ENCODE measurements around the gene SPDYE3. TPM values are rescaled to one million over a fixed set of nuclear protein-coding genes. Genes with fewer than 3 reads are reported as not detected.
A peak's percentile ranks its signal among the peaks of the same experiment; 100 is the strongest.

The SPDYE3 gene
- total and polyA plus RNA-seq, 2 of the 13 experiments (the other 11 are each of a cell fraction or from before 2014, with no cell fraction given): not detected

DNA sequence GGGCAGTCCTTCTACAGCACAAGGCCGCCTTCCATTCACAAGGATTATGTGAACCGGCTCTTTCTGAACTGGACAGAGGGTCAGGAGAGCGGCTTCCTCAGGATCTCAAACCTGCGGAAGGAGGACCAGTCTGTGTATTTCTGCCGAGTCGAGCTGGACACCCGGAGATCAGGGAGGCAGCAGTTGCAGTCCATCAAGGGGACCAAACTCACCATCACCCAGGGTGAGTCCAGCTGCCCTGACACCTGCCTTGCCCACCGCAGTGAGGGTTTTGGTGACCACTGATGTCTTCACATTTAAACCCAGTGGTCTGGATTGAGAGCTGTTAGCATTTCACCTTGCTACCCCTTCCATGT is 51.3 kb downstream of the SPDYE3 start (continued):
- TF ChIP-seq ZNF800 (CRISPR knock-in tag; IDR thresholded peaks at IDR 0.05) (no peak), PAF1 (CRISPR knock-in tag; IDR thresholded peaks at IDR 0.05) (no peak), GABPB1 (CRISPR knock-in tag; IDR thresholded peaks at IDR 0.05) (no peak), ZFP1 (CRISPR knock-in tag; IDR thresholded peaks at IDR 0.05) (no peak), ZNF446 (CRISPR knock-in tag; IDR thresholded peaks at IDR 0.05) (no peak)
- TF ChIP-seq, protein P1, sequence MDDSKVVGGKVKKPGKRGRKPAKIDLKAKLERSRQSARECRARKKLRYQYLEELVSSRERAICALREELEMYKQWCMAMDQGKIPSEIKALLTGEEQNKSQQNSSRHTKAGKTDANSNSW (CRISPR knock-in tag; IDR thresholded peaks at IDR 0.05; ENCODE audit: borderline replicate concordance): no peak

GRCh38 chr7:100360135-100360854 is 52.8 kb downstream of the SPDYE3 start:
- Histone ChIP-seq H4K20me1 (ENCODE audit: insufficient read depth, low read length) (no peaks in the 10 kb centered on the region), H3K27ac (ENCODE audit: extremely low read length, insufficient read depth, low read length) (no peak overlapping the region), H3K79me2 (ENCODE audit: insufficient read depth, low read length) (no peaks in the 10 kb centered on the region), H3K4me2 (ENCODE audit: low read depth, low read length) (no peak overlapping the region), H3K27me3 (ENCODE audit: control insufficient read depth in 1 of 2, insufficient read depth in 2 of 2, low read length in 2 of 2) (no peaks in the 10 kb centered on the region), H2AFZ (ENCODE audit: low read length) (no peak overlapping the region), H3K9me3 (ENCODE audit: low read length) (no peaks in the 10 kb centered on the region), H3K4me3 (replicated peaks in 1 of 3; ENCODE audit: insufficient read depth in 1 of 3, low read depth in 2 of 3, low read length in 3 of 3) (no peak overlapping the region), H3K9ac (ENCODE audit: insufficient read depth, low read depth, low read length) (no peak overlapping the region), H3K4me1 (ENCODE audit: insufficient read depth, low read length) (no peaks in the 10 kb centered on the region), H3K36me3 (replicated peaks in 1 of 2; ENCODE audit: control insufficient read depth in 1 of 2, insufficient read depth in 2 of 2, low read length in 2 of 2) (peaks cover 25 to 61% of the 10 kb centered on the region in 2 experiments)
- no peak for ATAC-seq
- ChIA-PET POLR2A (no interaction called here), CTCF (ENCODE audit: low intra/inter-chr PET ratio, low total read pairs) (no interaction called here)
- in situ Hi-C loops (cut with HindIII; ENCODE audit: extremely low pct_ligation_motif_present, low pct_unique_long_range_greater_than_20kb): no loop called here
- WGBS (ENCODE audit: low lambda C conversion rate): 95% methylated on average over 3 of the region's 3 CpGs
- BruUV-seq (replicated peaks): no TSS peak
- no peak for DNase-seq (ENCODE audit: low spot score)
- intact Hi-C loops (cut with micrococcal nuclease; ENCODE audit: unreplicated experiment): no loop called here
- no peak for FAIRE-seq
- no peak for TF ChIP-seq ZSCAN21 (CRISPR knock-in tag; IDR thresholded peaks at IDR 0.05; ENCODE audit: borderline replicate concordance)
- no peak for TF ChIP-seq PRMT3 (CRISPR knock-in tag; IDR thresholded peaks at IDR 0.05; ENCODE audit: borderline replicate concordance, low read depth)
- TF ChIP-seq ZNF547 (CRISPR knock-in tag; IDR thresholded peaks at IDR 0.05): no peak
- no peak for TF ChIP-seq ZNF34 (CRISPR knock-in tag; IDR thresholded peaks at IDR 0.05; ENCODE audit: borderline replicate concordance)
- TF ChIP-seq NFE2L2 (IDR thresholded peaks at IDR 0.05; ENCODE audit: low read length): no peak
- peak; percentile 85 for TF ChIP-seq ZFP36 (IDR thresholded peaks at IDR 0.05; ENCODE audit: borderline replicate concordance, low read depth, low read length, partially characterized antibody)
- no peak for TF ChIP-seq ZBTB8A (CRISPR knock-in tag; IDR thresholded peaks at IDR 0.05; ENCODE audit: borderline replicate concordance, low read depth)
- no peak for TF ChIP-seq ZNF232 (CRISPR knock-in tag; IDR thresholded peaks at IDR 0.05; ENCODE audit: borderline replicate concordance)
- TF ChIP-seq, protein P2, sequence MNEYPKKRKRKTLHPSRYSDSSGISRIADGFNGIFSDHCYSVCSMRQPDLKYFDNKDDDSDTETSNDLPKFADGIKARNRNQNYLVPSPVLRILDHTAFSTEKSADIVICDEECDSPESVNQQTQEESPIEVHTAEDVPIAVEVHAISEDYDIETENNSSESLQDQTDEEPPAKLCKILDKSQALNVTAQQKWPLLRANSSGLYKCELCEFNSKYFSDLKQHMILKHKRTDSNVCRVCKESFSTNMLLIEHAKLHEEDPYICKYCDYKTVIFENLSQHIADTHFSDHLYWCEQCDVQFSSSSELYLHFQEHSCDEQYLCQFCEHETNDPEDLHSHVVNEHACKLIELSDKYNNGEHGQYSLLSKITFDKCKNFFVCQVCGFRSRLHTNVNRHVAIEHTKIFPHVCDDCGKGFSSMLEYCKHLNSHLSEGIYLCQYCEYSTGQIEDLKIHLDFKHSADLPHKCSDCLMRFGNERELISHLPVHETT (CRISPR knock-in tag; conservative IDR thresholded peaks at IDR 0.05): no peak
- no peak for TF ChIP-seq ZNF317 (CRISPR knock-in tag; IDR thresholded peaks at IDR 0.05)
- 0 out of 2 replicates have a peak, but pooled peaks have one; percentile 8 for TF ChIP-seq RBFOX2 (IDR thresholded peaks at IDR 0.05; ENCODE audit: low read depth, low read length)

Data from HepG2 (cell line).